Activated CD8-positive, alpha-beta memory T cell treated with anti-CD3 and anti-CD28 coated beads for 36 hours (primary cell): ENCODE measurements around the gene C12orf75. TPM values are rescaled to one million over a fixed set of nuclear protein-coding genes. Genes with fewer than 3 reads are reported as not detected.

Experiments used
- CTCF ChIA-PET: fragments of 350-600 bp; sonication (Branson Sonifier 250); formaldehyde crosslinking; loops from one replicate; lab custom pipeline; 2021; ENCODE audit warnings: antibody characterized with exemption; lab: Charles Lee
- POLR2A ChIA-PET: fragments of 350-600 bp; sonication (Branson Sonifier 250); formaldehyde crosslinking; loops from one replicate; lab custom pipeline; 2021; ENCODE audit warnings: antibody characterized with exemption; lab: Charles Lee
- total RNA-seq, 2 experiments: library from RNA; stranded (reverse); gene quantifications; one replicate each; pipeline ENCODE4 v1.2.3, GENCODE V29; 2021

Gene C12orf75
- total RNA-seq, 2 experiments from 2014 or later: 63.7 to 63.8 TPM

- ChIA-PET CTCF (no interaction called here), POLR2A (no interaction called here)
Measured at GRCh38 chr12:105355752-105356151, 25.3 kb downstream of the C12orf75 start.

DNA sequence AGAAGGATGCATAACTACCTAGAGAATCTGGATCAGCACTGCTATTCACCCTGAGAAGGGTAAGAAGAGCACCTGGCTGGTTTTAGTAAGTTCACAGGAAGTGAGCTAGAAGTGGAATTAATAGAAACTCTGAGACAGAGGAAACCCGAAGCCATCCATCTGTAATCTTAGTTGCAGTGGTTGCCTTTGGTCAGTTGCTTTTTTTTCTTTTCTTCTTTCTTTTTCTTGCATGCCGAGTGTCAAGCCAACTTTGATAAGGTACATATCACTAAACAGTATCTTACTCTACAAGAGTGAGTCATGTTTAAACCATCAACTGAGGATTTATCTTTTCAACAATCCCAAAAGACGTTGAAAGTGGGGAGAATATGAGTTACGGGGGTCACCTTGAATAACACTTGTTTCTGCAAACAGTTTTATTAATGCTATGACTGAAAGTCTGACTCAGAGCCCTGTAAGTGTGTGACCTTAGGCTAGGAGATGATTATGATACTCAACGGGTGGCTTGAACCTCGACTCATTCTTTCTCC lies 26.7 kb downstream of the C12orf75 start:
- ChIA-PET CTCF (interaction anchor here (0.8 kb wide), 1 partner anchor 13 kb away, joined by 5 read pairs; no protein-coding TSS in a partner anchor), POLR2A (no interaction called here)

- ChIA-PET CTCF (interaction anchor here (1.1 to 1.2 kb wide), 2 partner anchors 19 to 23 kb away, joined by 3 read pairs; no protein-coding TSS in a partner anchor), POLR2A (no interaction called here)
Measured at GRCh38 chr12:105358789-105359188, 28.3 kb downstream of the C12orf75 start.

- ChIA-PET CTCF (no interaction called here), POLR2A (no interaction called here)
Measured at GRCh38 chr12:105359856-105360255, 29.4 kb downstream of the C12orf75 start.

GRCh38 chr12:105363890-105364289 lies 33.4 kb downstream of the C12orf75 start:
- ChIA-PET CTCF (no interaction called here), POLR2A (no interaction called here)

DNA sequence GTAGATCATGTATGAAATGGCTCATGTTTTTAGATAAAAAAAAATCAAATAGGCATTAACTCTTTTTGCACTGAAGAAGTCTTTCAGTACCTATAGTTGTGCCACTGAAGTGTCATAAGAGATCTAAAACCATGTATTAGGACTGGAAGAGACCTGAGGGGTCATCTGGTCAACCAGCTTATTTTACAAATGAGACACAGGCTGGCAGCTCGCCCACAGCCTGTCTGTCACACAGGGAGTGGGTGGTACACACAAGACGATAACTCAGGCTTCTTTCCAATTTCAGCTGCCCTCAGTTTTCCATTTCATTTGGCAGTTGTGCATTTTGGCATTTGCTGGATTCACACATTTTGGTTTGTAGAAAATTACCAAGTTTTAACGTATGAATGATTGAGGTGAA lies 34.7 kb downstream of the C12orf75 start:
- ChIA-PET CTCF (no interaction called here), POLR2A (no interaction called here)

- CTCF ChIA-PET: no interaction called here
- POLR2A ChIA-PET: no interaction called here
Measured at GRCh38 chr12:105368047-105368646, 37.7 kb downstream of the C12orf75 start.

DNA sequence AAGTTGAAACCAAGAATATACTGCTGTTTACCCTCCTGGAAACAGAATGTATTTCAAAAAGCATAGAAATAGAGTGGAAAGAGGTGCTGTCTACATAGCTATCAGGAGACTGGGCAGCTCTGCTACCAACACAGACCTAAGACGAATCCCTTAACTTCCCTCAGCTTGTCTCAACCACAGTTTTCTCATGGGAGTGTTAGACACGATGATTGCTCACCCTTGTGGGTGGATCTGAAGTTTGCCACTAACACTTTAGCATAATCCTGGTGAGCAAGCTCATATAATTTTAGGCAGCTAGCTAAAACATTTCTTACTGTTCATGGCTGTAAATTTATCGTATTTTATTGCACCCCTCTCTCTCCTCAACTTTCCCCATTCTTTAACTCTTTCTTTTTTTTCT lies 38.5 kb downstream of the C12orf75 start:
- POLR2A ChIA-PET: no interaction called here
- CTCF ChIA-PET: no interaction called here

GRCh38 chr12:105374303-105374702 lies 43.8 kb downstream of the C12orf75 start:
- POLR2A ChIA-PET: no interaction called here
- CTCF ChIA-PET: no interaction called here

DNA sequence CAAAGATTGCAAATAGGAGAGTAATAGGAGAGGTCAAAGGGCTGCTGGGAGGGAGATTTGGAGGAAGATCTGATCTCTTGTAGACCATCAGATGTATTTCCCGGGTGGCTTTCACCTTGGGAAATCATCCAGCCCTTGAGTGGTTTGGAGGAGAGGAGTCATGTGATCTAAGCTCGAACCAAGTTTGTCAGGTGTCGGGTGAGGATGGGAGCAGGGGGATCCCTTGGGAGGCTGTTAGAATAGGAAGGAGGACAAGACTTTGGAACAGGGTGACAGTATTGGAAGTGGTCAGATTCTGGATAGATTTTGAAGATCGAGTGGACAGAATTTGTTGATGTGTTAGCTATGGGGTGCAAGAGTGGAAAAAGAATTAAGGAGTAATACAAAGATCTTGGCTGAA lies 46.6 kb downstream of the C12orf75 start:
- POLR2A ChIA-PET: no interaction called here
- CTCF ChIA-PET: no interaction called here

DNA sequence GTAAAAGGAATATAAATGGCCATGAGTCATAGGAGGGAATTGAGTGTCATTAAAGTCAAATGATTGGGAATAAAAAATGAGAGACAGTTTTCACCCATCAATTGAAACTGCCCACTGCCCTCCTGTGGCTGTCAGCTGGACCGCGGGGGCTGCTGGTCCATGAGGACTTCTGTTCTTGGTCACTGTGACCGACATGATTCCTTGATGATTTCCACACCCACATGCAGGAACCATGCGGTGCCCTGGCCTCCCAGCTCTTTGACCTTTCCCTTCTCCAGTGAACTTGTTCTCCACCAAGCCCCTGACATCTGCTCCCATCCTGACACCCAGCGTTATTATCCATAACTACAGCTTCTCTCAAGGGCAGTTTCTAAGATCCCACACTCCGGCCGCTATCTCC lies 48.4 kb downstream of the C12orf75 start:
- ChIA-PET CTCF (no interaction called here), POLR2A (no interaction called here)

- ChIA-PET CTCF (interaction anchor here (0.9 to 1.6 kb wide), 4 partner anchors 8 to 115 kb away, joined by 3 to 4 read pairs (median 3); no protein-coding TSS in a partner anchor), POLR2A (no interaction called here)
Measured at GRCh38 chr12:105382771-105383622, 52.5 kb downstream of the C12orf75 start.

DNA sequence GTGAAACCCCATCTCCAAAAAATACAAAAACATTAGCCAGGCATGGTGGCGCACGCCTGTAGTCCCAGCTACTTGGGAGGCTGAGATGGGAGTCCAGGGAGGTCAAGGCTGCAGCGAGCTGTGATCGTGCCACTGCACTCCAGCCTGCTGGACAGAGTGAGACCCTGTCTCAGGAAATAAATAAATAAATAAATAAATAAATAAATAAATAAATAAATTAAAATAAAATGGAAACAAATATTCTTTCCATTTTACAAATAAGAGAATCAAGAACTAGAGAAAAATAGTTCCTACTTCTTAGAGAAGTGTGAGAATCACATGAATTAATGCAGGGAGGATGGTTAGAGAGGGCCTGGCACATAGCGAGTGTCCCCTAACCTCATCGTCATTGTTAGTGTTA lies 53.7 kb downstream of the C12orf75 start:
- ChIA-PET POLR2A (no interaction called here), CTCF (interaction anchor here (1.2 kb wide), 1 partner anchor 117 kb away, joined by 3 read pairs; no protein-coding TSS in a partner anchor)

DNA sequence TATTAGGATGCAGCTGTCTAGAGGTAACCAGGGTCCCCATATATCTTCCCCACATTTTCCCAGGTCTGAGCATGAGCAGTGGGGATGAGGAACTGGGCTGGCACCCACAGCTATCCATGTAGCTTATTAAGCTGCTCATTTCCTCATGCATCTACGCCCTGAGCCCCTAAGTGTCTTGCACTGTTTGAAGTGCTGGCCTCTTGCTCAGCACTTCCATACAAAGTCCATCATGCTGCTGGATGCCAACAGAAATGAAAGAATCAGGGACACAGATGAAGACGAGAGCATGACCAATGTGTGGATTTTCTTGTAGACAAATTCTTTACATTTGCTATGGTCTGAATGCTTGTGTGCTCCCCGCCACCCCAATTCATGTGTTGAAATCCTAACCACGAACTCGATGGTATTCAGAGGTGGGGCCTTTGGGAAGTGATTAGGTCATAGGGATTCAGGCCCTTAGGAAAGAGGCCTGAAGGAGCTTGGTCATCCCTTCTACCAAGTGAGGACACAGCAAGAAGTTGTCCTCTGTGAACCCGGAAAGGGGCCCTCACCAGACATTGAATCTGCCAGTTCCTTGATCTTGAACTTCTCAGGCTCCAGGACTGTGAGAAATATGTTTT lies 54.5 kb downstream of the C12orf75 start:
- POLR2A ChIA-PET: no interaction called here
- CTCF ChIA-PET: interaction anchor here (0.6 kb wide), 1 partner anchor 1411 kb away, joined by 3 read pairs; no protein-coding TSS in a partner anchor

- ChIA-PET CTCF (no interaction called here), POLR2A (no interaction called here)
Measured at GRCh38 chr12:105386431-105386830, 55.9 kb downstream of the C12orf75 start.

DNA sequence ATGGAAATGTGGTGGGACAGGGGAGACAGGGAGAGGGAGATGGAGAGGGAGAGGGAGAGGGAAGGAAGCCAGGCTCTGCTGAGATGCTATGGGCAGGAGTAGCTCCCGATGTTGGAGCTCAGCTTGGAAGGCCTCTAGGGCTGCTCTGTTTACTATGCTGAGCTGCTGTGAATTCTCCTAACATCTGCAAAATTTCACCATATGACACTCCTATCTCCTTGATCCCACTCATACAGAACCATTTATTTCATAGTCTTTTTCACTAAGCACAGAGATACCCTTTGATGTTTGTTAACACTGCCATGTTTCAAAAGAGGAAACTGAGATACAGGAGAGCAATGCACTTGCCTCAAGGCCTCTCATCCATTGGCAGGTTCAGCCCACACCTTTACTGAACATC lies 60.7 kb downstream of the C12orf75 start:
- CTCF ChIA-PET: interaction anchor here (1.0 kb wide), 1 partner anchor 832 kb away, joined by 3 read pairs; no protein-coding TSS in a partner anchor
- POLR2A ChIA-PET: no interaction called here

- POLR2A ChIA-PET: no interaction called here
- CTCF ChIA-PET: no interaction called here
Measured at GRCh38 chr12:105393587-105393986, 63.1 kb downstream of the C12orf75 start.

GRCh38 chr12:105396024-105396423 lies 65.5 kb downstream of the C12orf75 start:
- CTCF ChIA-PET: no interaction called here

DNA sequence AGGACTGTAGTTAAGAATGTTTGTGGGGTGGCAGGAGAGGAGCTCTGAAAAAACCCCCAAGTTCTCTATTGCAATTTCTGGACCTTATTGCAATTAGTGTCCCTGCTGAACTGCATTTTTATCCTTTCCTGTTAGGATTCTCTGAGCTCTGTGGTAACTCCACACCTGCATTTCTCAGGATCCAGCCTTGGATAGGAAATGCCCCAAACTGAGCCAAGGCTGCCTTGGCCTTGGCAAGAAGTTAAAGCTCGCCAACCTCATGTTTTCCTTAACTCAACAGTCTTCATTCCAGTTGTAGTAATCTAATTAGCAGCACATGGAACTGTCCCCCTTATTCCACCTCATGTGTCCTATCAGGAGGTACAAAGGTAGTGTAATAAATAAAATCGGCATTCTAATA lies 66.5 kb downstream of the C12orf75 start:
- POLR2A ChIA-PET: no interaction called here
- CTCF ChIA-PET: no interaction called here

More at GRCh38 chr12:105396024-105396423, 65.5 kb downstream of the C12orf75 start:
- POLR2A ChIA-PET: no interaction called here

DNA sequence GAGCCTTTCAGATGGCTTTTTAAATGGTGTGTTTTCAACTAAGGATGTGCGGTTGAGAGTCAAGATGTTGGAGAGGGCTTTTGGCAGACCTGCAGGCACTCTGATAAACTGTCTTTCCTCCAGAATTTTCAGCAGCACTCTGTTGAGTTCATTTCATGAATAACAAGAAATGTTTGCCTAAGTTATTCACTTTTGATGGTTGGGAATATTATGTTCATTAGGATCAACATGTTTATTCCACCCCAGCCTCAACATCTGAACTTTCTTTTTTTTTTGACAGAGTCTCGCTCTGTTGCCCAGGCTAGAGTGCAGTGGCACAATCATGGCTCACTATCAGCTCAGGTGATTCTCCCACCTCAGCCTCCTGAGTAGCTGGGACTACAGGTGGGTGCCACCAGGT lies 68.4 kb downstream of the C12orf75 start:
- CTCF ChIA-PET: no interaction called here
- POLR2A ChIA-PET: no interaction called here
